PC-3 (cell line): ENCODE results near the gene FKBP3. TPM values are rescaled to one million over a fixed set of nuclear protein-coding genes. Genes with fewer than 3 reads are reported as not detected.

Experiments
- ATAC-seq: fragments of 200-7000 bp; cut with Tn5 transposase; 2 replicates; pipeline ENCODE4 v1.9.1; 2020; ENCODE audit warnings: mild to moderate bottlenecking, moderate library complexity
- BruUV-seq: library from RNA; stranded (reverse); fragments of 400-500 nt; replicated peaks from 2 replicates; lab custom pipeline; 2021; lab: Mats Ljungman, UMichigan
- CTCF ChIA-PET: fragments of 300-600 bp; sonication (Branson Sonifier 250); formaldehyde crosslinking; loops from one replicate; lab custom pipeline; 2022; ENCODE audit warnings: antibody characterized with exemption; lab: Charles Lee
- POLR2A ChIA-PET: fragments of 300-600 bp; sonication (Branson Sonifier 250); formaldehyde crosslinking; loops from one replicate; lab custom pipeline; 2022; ENCODE audit warnings: antibody characterized with exemption; ENCODE audit not compliant: unreplicated experiment; lab: Charles Lee
- DNase-seq: peaks from one replicate; pipeline ENCODE4 v3.0.0-alpha.2; 2015
- H2AFZ ChIP-seq: fragments of 300-600 bp; sonication (generic); 2 replicates; pipeline ENCODE4 v1.6.0; 2016; ENCODE audit warnings: antibody characterized with exemption, low read length
- H3F3A ChIP-seq: fragments of 300-600 bp; sonication (generic); one replicate; pipeline ENCODE4 v1.6.0; 2017; ENCODE audit warnings: antibody characterized with exemption, low read length, control low read depth, mild to moderate bottlenecking; ENCODE audit not compliant: unreplicated experiment
- H3K27ac ChIP-seq: fragments of 300-600 bp; sonication (generic); 2 replicates; pipeline ENCODE4 v1.5.1; 2016; ENCODE audit warnings: mild to moderate bottlenecking, low read length
- H3K27me3 ChIP-seq: fragments of 300-600 bp; sonication (generic); 2 replicates; pipeline ENCODE4 v1.6.1; 2016; ENCODE audit warnings: low read length, mixed read lengths
- H3K36me3 ChIP-seq: fragments of 300-600 bp; sonication (generic); 2 replicates; pipeline ENCODE4 v1.6.1; 2016; ENCODE audit warnings: low read depth, mixed run types, low read length, mixed read lengths
- H3K4me1 ChIP-seq: fragments of 300-600 bp; sonication (generic); 2 replicates; pipeline ENCODE4 v1.5.1; 2016; ENCODE audit warnings: low read length; ENCODE audit not compliant: insufficient read depth
- H3K4me2 ChIP-seq: fragments of 300-600 bp; sonication (generic); 2 replicates; pipeline ENCODE4 v1.6.0; 2016; ENCODE audit warnings: low read length
- H3K4me3 ChIP-seq: fragments of 300-600 bp; sonication (generic); 2 replicates; pipeline ENCODE4 v1.5.1; 2016; ENCODE audit warnings: mild to moderate bottlenecking, low read length, mixed read lengths
- H3K79me2 ChIP-seq: fragments of 300-600 bp; sonication (generic); 2 replicates; pipeline ENCODE4 v1.6.1; 2017; ENCODE audit warnings: low read length, mixed read lengths
- H3K9ac ChIP-seq: fragments of 300-600 bp; sonication (generic); 2 replicates; pipeline ENCODE4 v1.6.0; 2016; ENCODE audit warnings: mild to moderate bottlenecking, low read length
- H3K9me2 ChIP-seq: fragments of 300-600 bp; sonication (generic); replicated peaks from 2 replicates; pipeline ENCODE4 v1.6.1; 2016; ENCODE audit warnings: mixed run types, low read length, mixed read lengths
- H3K9me3 ChIP-seq: fragments of 300-600 bp; sonication (generic); 2 replicates; pipeline ENCODE4 v1.6.1; 2016; ENCODE audit warnings: low read length, mixed read lengths
- H4K20me1 ChIP-seq: fragments of 300-600 bp; sonication (generic); 2 replicates; pipeline ENCODE4 v1.6.1; 2016; ENCODE audit warnings: low read length, mixed read lengths
- EZH2 ChIP-seq: fragments of 300-600 bp; sonication (generic); IDR thresholded peaks from one replicate; pipeline ENCODE4 v1.6.1; 2017; ENCODE audit warnings: antibody characterized with exemption, mild to moderate bottlenecking, low read length; ENCODE audit not compliant: unreplicated experiment
- EZH2phosphoT487 ChIP-seq: fragments of 300-600 bp; sonication (generic); IDR thresholded peaks from 2 replicates; pipeline ENCODE4 v1.6.1; 2018; ENCODE audit warnings: mild to moderate bottlenecking, antibody characterized with exemption, low read length, borderline replicate concordance
- intact Hi-C: fragments of 100-400 bp; cut with micrococcal nuclease; formaldehyde crosslinking; loops from 2 replicates; pipeline ENCODE4 v1.9.0; 2023
- total RNA-seq: library from RNA; depleted of rRNA; stranded (reverse); fragments of >200 nt; gene quantifications from 2 replicates; pipeline ENCODE4 v1.2.3, GENCODE V29; 2014
- TF ChIP-seq, protein P1 (sequence below): fragments of 300-600 bp; sonication (generic); conservative IDR thresholded peaks from 2 replicates; pipeline ENCODE4 v1.5.1; 2017; ENCODE audit warnings: antibody characterized with exemption, low read depth, mild to moderate bottlenecking, low read length

Gene FKBP3
- total RNA-seq, 1 experiment from 2014 or later = 53.7 TPM

DNA sequence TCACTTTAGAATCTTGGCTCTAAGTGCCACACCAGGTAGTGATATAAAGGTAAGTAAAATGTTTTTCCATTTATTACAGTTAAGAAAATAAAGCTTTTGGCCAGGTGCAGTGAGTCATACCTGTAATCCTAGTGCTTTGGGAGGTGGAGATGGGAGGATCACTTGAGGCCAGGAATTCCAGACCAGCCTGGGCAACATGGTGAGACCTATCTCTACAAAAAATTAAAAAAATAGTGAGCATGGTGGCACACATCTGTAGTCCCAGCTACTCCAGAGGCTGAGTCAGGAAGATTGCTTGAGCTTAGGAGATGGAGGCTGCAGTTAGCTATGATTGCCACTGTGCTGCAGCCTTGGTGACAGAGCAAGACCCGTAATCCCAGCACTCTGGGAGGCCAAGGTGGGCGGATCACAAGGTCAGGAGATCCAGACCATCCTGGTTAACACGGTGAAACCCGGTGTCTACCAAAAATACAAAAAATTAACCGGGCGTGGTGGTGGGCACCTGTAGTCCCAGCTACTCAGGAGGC, 6.4 kb upstream of the FKBP3 start:
- ATAC-seq (peak; percentile 17; the same call in 1 of the 2 replicates), DNase-seq (peak; percentile 44)
- Histone ChIP-seq H3K4me3 (no peak overlapping the region), H3F3A (no peaks in the 10 kb centered on the region), H3K27me3 (no peaks in the 10 kb centered on the region), H3K79me2 (peaks cover 64% of the 10 kb centered on the region), H3K9me2 (no peaks in the 10 kb centered on the region), H3K27ac (no peak overlapping the region), H3K9ac (no peak overlapping the region), H3K4me1 (peaks cover 29% of the 10 kb centered on the region), H3K4me2 (peak overlapping the region; percentile 16; the same call in 1 of the 2 replicates), H3K9me3 (no peaks in the 10 kb centered on the region), H2AFZ (no peak overlapping the region), H4K20me1 (peaks cover 17% of the 10 kb centered on the region), H3K36me3 (peaks cover 6% of the 10 kb centered on the region; the same call in 1 of the 2 replicates)
- CTCF ChIA-PET = interaction anchor here (0.7 kb wide), 1 partner anchor 132 kb away, joined by 5 read pairs; no protein-coding TSS in a partner anchor
- POLR2A ChIA-PET = no interaction called here
- TF ChIP-seq, protein P1, sequence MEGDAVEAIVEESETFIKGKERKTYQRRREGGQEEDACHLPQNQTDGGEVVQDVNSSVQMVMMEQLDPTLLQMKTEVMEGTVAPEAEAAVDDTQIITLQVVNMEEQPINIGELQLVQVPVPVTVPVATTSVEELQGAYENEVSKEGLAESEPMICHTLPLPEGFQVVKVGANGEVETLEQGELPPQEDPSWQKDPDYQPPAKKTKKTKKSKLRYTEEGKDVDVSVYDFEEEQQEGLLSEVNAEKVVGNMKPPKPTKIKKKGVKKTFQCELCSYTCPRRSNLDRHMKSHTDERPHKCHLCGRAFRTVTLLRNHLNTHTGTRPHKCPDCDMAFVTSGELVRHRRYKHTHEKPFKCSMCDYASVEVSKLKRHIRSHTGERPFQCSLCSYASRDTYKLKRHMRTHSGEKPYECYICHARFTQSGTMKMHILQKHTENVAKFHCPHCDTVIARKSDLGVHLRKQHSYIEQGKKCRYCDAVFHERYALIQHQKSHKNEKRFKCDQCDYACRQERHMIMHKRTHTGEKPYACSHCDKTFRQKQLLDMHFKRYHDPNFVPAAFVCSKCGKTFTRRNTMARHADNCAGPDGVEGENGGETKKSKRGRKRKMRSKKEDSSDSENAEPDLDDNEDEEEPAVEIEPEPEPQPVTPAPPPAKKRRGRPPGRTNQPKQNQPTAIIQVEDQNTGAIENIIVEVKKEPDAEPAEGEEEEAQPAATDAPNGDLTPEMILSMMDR = no peak
- TF ChIP-seq EZH2 = no peak
- TF ChIP-seq EZH2phosphoT487 = no peak
- BruUV-seq = no TSS peak
- intact Hi-C loops = no loop called here

DNA sequence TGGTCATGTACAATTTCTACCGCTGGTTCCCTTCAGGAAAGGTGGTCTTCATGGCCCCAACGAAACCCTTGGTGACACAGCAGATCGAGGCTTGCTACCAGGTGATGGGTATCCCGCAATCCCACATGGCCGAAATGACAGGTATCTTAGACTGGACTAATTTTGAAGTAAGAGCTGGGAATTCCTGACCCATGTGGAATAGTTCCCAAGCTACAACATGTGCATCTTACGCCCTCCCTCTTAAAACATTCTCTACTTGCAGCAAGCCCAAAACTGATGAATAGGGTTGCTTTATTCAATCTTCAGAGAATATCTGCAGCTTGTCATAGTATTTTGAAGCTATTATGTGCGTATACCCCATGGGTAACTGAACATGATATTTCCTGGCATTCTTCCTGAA, 2.1 kb upstream of the FKBP3 start:
- peaks cover 29% of the 10 kb centered on the region for H3K4me1 ChIP-seq
- peak overlapping the region; percentile 97 for H3K4me3 ChIP-seq
- ChIA-PET CTCF (interaction anchor here (2.2 kb wide), 1 partner anchor 223 kb away, joined by 9 read pairs; no protein-coding TSS in a partner anchor), POLR2A (no interaction called here)
- H3K9me2 ChIP-seq = no peaks in the 10 kb centered on the region
- intact Hi-C loops = no loop called here
- no peaks in the 10 kb centered on the region for H3F3A ChIP-seq
- BruUV-seq = no TSS peak
- no peaks in the 10 kb centered on the region for H3K27me3 ChIP-seq
- no peaks in the 10 kb centered on the region for H3K9me3 ChIP-seq
- peak overlapping the region; percentile 87 for H2AFZ ChIP-seq
- peak overlapping the region; percentile 77 for H3K9ac ChIP-seq
- peaks cover 17% of the 10 kb centered on the region for H4K20me1 ChIP-seq
- no peak for ATAC-seq
- H3K79me2 ChIP-seq = peaks cover 78% of the 10 kb centered on the region
- H3K36me3 ChIP-seq = no peaks in the 10 kb centered on the region
- 0 out of 2 replicates have a peak overlapping the region, but pooled peaks have one; percentile 23 for H3K27ac ChIP-seq
- TF ChIP-seq EZH2 = no peak
- no peak for TF ChIP-seq EZH2phosphoT487
- TF ChIP-seq, protein P1 = no peak
- H3K4me2 ChIP-seq = peak overlapping the region; percentile 89
- peak; percentile 7 for DNase-seq
